NCI-H748 (cell line): ENCODE results near the gene SPTBN2.

Source experiments
- DNase-seq: peaks from one replicate; lab custom pipeline; 2025; ENCODE audit not compliant: unreplicated experiment; lab: John Stamatoyannopoulos, UW

SPTBN2 gene

DNA sequence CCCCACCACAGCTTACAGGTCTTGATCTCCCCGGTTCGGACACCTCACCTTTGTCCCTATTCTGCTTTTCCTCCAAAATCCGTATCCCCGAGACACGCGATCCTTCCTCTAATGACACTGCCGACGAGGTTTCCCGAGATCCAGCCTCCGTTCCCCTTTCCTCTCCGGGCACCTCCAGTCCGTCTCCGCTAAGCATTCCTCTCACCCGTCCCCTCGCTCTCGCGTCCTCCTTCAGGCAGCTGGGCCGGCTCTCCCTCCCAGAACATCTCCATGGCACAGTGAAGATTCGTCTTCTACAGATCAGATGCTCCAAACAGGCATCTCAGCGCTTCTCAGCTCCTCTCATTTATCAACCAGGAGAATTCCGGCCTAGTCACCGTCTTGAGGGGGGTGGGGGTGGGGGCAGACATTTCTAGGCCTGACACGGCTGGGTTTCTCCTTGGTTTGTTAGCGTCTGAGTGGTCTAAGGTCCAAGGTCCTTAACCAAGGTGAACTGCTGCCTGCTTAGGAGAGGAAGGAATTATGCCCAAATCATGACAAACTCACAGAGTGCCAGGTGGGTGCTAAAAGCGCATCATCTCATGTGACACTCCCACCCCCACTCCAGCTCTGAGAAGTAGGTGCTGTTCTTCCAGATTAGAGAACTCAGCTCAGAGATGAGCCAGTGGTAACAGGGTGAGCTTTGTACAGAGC is at the start of gene SPTBN2:
SPTBN2 (minus strand) TSS at position 524 of the 693 bp plus-strand sequence. CDS start 7,976 bp downstream, outside the sequence.
- DNase-seq: peak; percentile 25

DNA sequence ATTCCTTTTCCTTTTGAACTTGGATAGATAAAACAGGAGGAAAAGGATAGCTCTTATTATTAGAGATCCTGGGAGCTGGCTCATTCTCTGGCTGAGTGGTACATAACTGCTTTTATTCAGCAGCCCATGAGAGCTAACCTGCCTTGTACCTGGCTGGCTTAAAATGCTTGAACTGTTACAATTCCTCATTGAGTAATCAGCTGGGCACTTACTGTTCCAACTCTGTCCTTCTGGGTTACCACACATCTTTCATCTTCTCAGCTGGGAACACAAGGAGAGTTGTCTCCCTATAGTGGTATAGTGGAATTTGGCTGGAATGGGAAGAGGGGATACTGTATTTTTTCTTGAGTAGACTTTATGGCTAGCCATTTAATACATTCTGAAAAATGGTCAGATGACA is 39.8 kb upstream of the SPTBN2 start:
- no peak for DNase-seq

DNA sequence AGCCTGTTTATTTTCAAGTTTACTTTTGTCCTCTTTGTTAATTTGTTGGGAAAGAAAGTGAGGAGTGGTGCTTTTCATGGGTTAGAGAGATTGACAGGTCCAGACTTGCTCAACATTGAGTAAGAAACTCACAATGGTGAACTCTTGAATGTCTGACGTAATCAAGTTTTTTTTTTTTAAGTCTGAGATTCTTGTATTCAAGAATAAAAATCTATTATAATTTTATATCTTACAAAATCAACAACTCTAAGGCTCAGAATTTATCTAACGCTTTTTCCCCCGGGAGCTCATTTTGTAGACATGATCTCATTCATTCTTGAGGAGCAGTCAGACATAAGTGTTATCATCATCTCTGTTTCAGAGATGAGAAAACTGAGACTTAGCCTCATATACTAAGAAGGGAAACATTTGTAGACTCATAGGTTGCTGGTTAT is 39.1 kb upstream of the SPTBN2 start:
- DNase-seq: no peak

GRCh38 chr11:66767666-66768065 is 38.6 kb upstream of the SPTBN2 start:
- DNase-seq: no peak

DNA sequence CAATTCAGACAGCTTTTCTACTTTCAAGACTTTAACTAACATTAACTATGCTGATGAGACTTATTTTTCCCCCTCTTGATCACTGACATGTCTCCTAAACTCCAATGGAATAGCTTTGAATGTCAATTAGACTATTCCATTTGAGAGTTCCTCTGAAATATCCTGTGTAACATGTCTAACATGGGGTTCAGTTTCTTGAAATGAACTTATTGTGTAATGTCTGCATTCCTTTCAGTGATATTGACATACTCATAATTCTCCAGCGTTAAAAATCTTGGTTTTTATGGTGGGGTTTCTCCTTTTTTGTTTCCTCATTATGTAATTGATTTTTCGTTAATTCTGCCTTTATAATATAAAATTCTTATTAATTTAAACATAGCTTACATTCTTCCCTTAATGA is 37.7 kb upstream of the SPTBN2 start:
- DNase-seq: no peak

- DNase-seq: no peak
These were observed 33.1 kb upstream of the SPTBN2 start for GRCh38 chr11:66762088-66762487.

GRCh38 chr11:66752148-66752547 is 23.1 kb upstream of the SPTBN2 start:
- no peak for DNase-seq

DNA sequence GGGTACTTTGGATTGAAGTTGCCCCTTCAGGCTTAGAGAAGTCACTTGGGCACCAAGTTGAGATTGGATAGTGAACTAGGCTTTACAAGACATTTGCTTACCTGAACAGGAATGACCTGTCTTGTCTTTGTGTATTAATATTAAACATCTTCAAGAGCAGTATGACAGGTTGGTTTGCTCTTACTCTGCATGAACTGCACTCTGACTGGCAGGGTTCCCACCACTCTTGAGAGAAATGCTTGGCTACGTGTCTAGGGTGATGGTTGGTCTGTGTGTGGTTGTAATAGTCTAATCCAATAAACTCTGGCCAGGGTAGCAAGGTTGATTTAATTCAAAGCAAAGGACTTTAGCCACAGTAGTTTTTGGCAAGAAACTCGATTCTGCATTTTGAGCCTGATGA is 20.1 kb upstream of the SPTBN2 start:
- DNase-seq: no peak

GRCh38 chr11:66747480-66747879 is 18.5 kb upstream of the SPTBN2 start:
- DNase-seq: no peak

GRCh38 chr11:66745356-66746235 is 16.6 kb upstream of the SPTBN2 start:
- DNase-seq: peak; percentile 76

DNA sequence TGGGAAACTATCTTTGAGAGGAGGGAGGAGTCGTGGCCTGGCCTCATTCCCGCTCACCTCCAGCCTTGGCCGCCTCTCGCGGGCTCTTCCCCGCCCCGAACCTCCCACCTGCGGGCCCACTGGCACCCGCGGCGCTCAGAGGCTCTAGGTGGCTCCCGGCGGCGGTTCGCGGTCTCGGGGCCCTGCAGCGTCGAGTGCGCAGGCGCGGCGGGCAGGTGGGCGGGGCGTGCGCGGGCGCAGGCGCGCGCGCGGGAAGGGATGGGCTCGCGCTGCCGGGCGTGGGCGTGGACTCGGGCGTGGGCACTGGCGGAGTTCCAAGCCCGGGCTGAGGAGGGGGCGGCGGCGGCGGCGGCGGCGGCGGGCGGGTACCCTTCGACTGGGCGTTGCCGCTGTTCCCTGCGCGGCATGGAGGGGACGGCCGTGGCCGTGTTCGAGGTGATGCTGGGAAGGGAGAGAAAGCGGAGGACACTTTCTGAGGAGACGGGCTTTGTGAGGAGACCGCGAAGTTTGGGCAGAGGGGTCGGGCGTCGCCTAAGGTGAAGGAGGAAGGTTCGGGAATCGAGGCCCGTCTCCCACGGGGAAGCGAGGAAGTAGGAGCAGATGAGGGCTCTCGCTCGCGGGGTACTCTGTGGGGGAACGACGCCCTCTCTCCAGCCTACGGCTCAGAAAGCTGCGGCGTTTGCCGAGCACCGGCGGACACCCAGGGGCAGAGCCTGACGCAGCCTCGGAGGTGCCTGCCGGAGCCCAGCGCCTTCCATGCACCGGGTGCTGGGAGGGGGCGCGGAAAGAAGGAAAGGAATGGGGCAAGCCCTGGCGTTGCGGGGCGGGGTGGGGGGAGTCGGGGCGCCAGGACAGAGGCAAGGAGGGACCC is 15.7 kb upstream of the SPTBN2 start:
- DNase-seq: peak; percentile 88

DNA sequence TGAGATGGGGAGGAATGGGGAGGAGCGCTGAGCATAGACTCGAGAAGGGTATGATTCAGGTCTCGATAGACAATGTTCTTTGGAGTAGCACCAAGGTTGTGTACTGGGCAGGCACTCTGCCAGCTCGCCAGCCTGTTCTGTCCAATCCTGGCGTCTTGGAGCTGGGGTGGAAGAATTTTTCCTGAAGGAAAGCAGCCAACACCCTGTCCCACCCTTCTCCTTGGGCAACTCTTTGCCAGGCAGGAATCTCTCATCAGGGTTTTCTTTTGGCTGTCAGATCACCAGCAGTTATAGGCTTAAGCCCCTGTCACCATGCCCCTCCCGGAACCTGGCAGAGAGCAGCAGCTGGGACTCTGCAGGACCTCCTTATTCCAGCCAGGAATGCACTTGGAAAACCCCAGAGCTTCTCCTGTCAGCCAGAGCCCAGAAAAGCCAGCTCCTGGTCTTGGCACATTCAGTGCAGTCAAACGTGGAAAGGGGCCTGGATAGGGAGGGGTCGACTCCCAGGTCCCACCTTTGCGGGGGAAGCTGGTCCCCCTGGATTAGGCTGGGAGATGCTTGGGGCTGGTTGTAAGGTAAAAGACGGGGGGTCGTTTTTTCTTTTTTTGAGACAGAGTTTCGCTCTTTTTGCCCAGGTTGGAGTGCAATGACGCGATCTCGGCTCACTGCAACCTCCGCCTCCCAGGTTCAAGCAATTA is 14.4 kb upstream of the SPTBN2 start:
- no peak for DNase-seq

GRCh38 chr11:66741153-66741552 is 12.1 kb upstream of the SPTBN2 start:
- DNase-seq: no peak

DNA sequence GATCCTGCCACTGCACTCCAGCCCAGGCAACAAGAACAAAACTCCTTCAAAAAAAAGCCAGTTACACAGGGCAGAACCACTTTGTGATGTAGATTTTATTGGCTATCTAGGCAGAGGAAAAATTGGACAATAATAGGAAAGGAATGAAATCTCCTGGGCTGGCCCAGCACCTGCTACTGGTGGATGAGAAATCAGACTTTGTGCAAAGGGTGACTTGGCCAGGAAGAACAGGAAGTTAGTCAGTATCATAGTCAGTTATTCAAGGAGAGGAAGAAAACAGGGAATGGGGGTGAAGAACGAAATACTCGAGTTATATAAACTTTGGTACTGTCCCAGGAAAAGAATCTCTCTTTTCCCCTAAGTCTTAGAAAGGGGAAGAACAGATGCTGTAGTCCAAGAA is 11.0 kb upstream of the SPTBN2 start:
- DNase-seq: no peak

DNA sequence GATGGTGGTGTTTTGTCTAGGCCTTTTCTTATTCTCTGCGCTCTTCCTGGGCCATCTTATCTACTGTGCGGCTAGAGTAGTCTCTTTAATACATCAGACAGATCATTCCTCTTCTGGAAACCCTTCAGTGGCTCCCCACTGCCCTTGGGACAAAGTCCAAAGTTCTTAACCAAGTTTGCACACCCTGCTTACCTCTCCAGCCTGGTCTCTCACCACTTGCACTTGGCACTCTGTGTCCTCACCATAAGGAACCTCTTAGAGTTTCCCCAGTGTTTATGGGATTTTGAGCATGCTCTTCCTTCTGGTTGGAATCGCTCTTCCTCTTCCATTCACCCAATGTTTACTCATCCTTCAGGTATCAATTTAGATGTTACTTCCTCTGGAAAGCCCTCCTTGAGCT is 5.2 kb upstream of the SPTBN2 start:
- DNase-seq: no peak

DNA sequence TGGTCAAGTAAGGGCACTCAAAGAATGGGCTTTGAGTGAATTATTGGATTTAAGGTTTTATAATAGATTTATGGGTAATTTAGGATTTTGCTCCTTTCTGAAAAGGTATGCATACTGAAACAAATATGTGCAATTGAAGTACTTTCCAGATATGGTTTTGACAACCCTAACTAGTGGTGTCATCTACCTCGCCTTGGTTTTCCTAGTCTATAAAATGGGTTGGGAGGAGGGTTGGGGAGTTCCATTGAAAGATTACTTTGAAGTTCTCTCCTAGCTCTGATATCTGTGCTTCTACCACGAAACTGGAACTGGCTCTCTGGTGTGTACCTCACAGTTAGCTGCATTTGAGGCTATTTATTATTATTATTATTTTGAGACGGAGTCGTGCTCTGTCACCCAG is 431 bp upstream of the SPTBN2 start:
- no peak for DNase-seq

- DNase-seq: peak; percentile 61
These were observed 851 bp downstream of the SPTBN2 start for GRCh38 chr11:66728038-66728692.

DNA sequence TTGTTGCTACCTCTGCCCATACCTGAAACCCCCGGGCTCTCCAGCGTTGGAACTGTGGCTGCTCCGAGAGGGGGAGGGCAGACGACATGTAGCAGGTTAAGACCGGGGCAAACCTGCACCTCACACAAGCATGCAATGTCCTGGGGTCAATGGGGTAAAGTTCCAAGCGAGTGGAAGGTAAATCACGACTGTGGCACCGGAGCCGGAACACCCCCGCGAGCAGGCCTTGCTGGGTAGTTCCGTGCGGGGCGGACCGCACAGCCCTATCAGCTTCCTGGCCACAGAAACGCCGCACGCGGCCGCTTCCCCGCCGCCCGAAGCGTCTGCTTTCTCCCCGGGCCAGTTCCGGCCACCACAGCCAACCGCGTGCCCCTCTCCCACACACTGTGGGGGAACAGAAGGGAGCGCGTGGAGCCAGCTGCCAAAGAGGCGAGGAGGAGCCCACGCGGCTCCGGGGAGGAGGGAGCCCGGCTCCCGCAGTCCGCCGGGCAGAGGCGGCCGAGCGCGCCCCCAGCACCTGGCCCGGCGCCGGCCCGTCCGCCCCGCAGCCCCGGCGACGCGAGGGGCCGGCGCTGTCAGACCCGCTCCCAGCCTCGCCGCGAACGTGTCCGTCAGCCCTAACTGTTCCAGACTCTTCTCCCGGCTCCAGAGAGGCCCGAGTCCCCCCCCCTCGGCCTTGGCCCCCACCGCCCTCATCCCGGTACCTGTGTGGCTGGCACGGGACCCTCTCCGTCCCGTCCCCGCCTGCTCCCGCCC is 1.6 kb downstream of the SPTBN2 start:
- peak; percentile 50 for DNase-seq

- DNase-seq: no peak
These were observed 3.4 kb downstream of the SPTBN2 start for GRCh38 chr11:66725647-66726046.
